H1 (cell line): ENCODE data around the gene CNFN. TPM values are rescaled to one million over a fixed set of nuclear protein-coding genes. Genes with fewer than 3 reads are reported as not detected.

ENCODE experiments used
- CTCF ChIA-PET: fragments of 300-600 bp; sonication (Branson Sonifier 250); formaldehyde crosslinking; loops from one replicate; lab custom pipeline; 2021; ENCODE audit not compliant: partially characterized antibody; lab: Charles Lee
- POLR2A ChIA-PET: fragments of 300-600 bp; sonication (Branson Sonifier 250); formaldehyde crosslinking; loops from one replicate; lab custom pipeline; 2021; ENCODE audit warnings: inconsistent platforms; ENCODE audit not compliant: partially characterized antibody; lab: Charles Lee
- DNase-seq, 2 experiments: peaks; one replicate each; pipeline versions ENCODE4 v3.0.0 to v3.0.0-alpha.2; 2010 to 2022; ENCODE audit warnings: low spot score in 2 of 2, low read depth in 1 of 2, mixed read lengths in 1 of 2
- FAIRE-seq: peaks from 2 replicates; lab custom pipeline; 2011; peaks lifted over from hg19 to GRCh38; lab: Jason Lieb, UNC
- H2AFZ ChIP-seq: 2 replicates; pipeline ENCODE4 v1.8.1; 2012; ENCODE audit warnings: low read length, inconsistent platforms
- H2AK5ac ChIP-seq: 2 replicates; pipeline ENCODE4 v1.6.1; 2013; ENCODE audit warnings: low read depth, low read length
- H2BK120ac ChIP-seq: replicated peaks from 2 replicates; pipeline ENCODE3; 2013; ENCODE audit warnings: low read depth, low read length, inconsistent platforms
- H2BK12ac ChIP-seq: 2 replicates; pipeline ENCODE4 v1.6.1; 2013; ENCODE audit warnings: low read depth, low read length
- H2BK15ac ChIP-seq: 2 replicates; pipeline ENCODE4 v1.6.1; 2013; ENCODE audit warnings: low read length
- H2BK20ac ChIP-seq: 2 replicates; pipeline ENCODE4 v1.6.1; 2013; ENCODE audit warnings: low read length
- H2BK5ac ChIP-seq: 2 replicates; pipeline ENCODE4 v1.6.1; 2013; ENCODE audit warnings: low read depth, low read length
- H3K14ac ChIP-seq: 2 replicates; pipeline ENCODE4 v1.6.1; 2013; ENCODE audit warnings: inconsistent platforms; ENCODE audit not compliant: insufficient read length
- H3K18ac ChIP-seq: 2 replicates; pipeline ENCODE4 v1.6.1; 2013; ENCODE audit warnings: low read length; ENCODE audit errors: extremely low read depth
- H3K23ac ChIP-seq: 2 replicates; pipeline ENCODE4 v1.6.1; 2013; ENCODE audit warnings: inconsistent platforms; ENCODE audit not compliant: insufficient read length
- H3K23me2 ChIP-seq: 2 replicates; pipeline ENCODE4 v1.6.1; 2013; ENCODE audit warnings: low read depth, low read length
- H3K27ac ChIP-seq: 2 replicates; pipeline ENCODE4 v1.6.1; 2011; ENCODE audit warnings: low read depth, low read length, inconsistent platforms
- H3K27me3 ChIP-seq, 4 experiments: replicated peaks in 1 of 4; 1 replicate in 1 of 4; 2 replicates in 3 of 4; pipeline versions ENCODE4 v1.6.1 to v1.8.1; 2011 to 2013; ENCODE audit warnings: low read length in 3 of 4, mild to moderate bottlenecking in 3 of 4, inconsistent platforms in 2 of 4, mixed read lengths in 2 of 4, moderate library complexity in 1 of 4; ENCODE audit not compliant: control insufficient read depth in 3 of 4, insufficient read depth in 3 of 4; ENCODE audit errors: extremely low read depth in 1 of 4
- H3K36me3 ChIP-seq, 4 experiments: 2 replicates each; pipeline versions ENCODE4 v1.6.1 to v1.8.1; 2011 to 2013; ENCODE audit warnings: mild to moderate bottlenecking in 4 of 4, low read length in 3 of 4, moderate library complexity in 2 of 4, control low read depth in 1 of 4, inconsistent platforms in 1 of 4; ENCODE audit not compliant: insufficient read depth in 4 of 4, control insufficient read depth in 2 of 4
- H3K4ac ChIP-seq: replicated peaks from 2 replicates; pipeline ENCODE3; 2013; ENCODE audit warnings: low read length, low read depth, mixed read lengths, inconsistent platforms; ENCODE audit not compliant: insufficient read length
- H3K4me1 ChIP-seq, 4 experiments: replicated peaks in 1 of 4; 1 replicate in 1 of 4; 2 replicates in 3 of 4; pipeline versions ENCODE4 v1.6.1 to v1.8.1; 2011 to 2013; ENCODE audit warnings: low read length in 3 of 4, inconsistent platforms in 2 of 4, mixed read lengths in 1 of 4; ENCODE audit not compliant: insufficient read depth in 4 of 4, control insufficient read depth in 3 of 4
- H3K4me2 ChIP-seq, 2 experiments: 2 replicates each; pipeline versions ENCODE4 v1.6.1 to v1.8.1; 2011 to 2013; ENCODE audit warnings: low read depth in 2 of 2, low read length in 2 of 2, control low read depth in 1 of 2, inconsistent platforms in 1 of 2, mild to moderate bottlenecking in 1 of 2; ENCODE audit not compliant: insufficient read depth in 1 of 2
- H3K4me3 ChIP-seq, 4 experiments: fragments of 200-600, 300-600 bp in 1 of 4; sonication (generic), shearing (Covaris generic), sonication (Bioruptor Twin) in 1 of 4; 2 replicates each; pipeline versions ENCODE4 v1.5.1 to v1.8.1; 2011 to 2016; ENCODE audit warnings: low read length in 4 of 4, low read depth in 3 of 4, control low read depth in 2 of 4, inconsistent platforms in 2 of 4, mild to moderate bottlenecking in 2 of 4, mixed read lengths in 1 of 4, moderate library complexity in 1 of 4; ENCODE audit not compliant: insufficient read depth in 2 of 4; ENCODE audit errors: extremely low read depth in 1 of 4
- H3K56ac ChIP-seq: replicated peaks from 2 replicates; pipeline ENCODE3; 2013; ENCODE audit warnings: low read depth, mild to moderate bottlenecking, mixed read lengths, low read length, inconsistent platforms; ENCODE audit not compliant: insufficient read length
- H3K79me1 ChIP-seq: 2 replicates; pipeline ENCODE4 v1.6.1; 2013; ENCODE audit warnings: low read depth, low read length, control low read depth
- H3K79me2 ChIP-seq, 2 experiments: 2 replicates each; pipeline versions ENCODE4 v1.6.1 to v1.8.1; 2012 to 2013; ENCODE audit warnings: low read length in 2 of 2, mild to moderate bottlenecking in 2 of 2, inconsistent platforms in 1 of 2; ENCODE audit not compliant: insufficient read depth in 2 of 2, control insufficient read depth in 1 of 2
- H3K9ac ChIP-seq, 4 experiments: replicated peaks in 1 of 4; 1 replicate in 1 of 4; 2 replicates in 3 of 4; pipeline versions ENCODE4 v1.6.1 to v1.8.1; 2011 to 2013; ENCODE audit warnings: low read depth in 3 of 4, low read length in 3 of 4, control low read depth in 2 of 4, mild to moderate bottlenecking in 2 of 4, moderate library complexity in 2 of 4, inconsistent platforms in 1 of 4; ENCODE audit errors: extremely low read depth in 1 of 4
- H3K9me3 ChIP-seq, 2 experiments: 2 replicates each; pipeline versions ENCODE4 v1.6.1 to v1.8.1; 2012 to 2013; ENCODE audit warnings: mild to moderate bottlenecking in 2 of 2, moderate library complexity in 2 of 2, control low read depth in 1 of 2, inconsistent platforms in 1 of 2, low read depth in 1 of 2, low read length in 1 of 2, mixed read lengths in 1 of 2; ENCODE audit not compliant: insufficient read depth in 2 of 2
- H4K20me1 ChIP-seq, 2 experiments: replicated peaks in 1 of 2; 2 replicates each; pipeline versions ENCODE3 to v1.8.1; 2011 to 2013; ENCODE audit warnings: inconsistent platforms in 2 of 2, low read length in 2 of 2, mild to moderate bottlenecking in 1 of 2; ENCODE audit not compliant: insufficient read depth in 2 of 2, control insufficient read depth in 1 of 2
- H4K5ac ChIP-seq: 2 replicates; pipeline ENCODE4 v1.6.1; 2013; ENCODE audit warnings: low read length, low read depth, mixed read lengths, inconsistent platforms; ENCODE audit not compliant: insufficient read length
- H4K8ac ChIP-seq: 2 replicates; pipeline ENCODE4 v1.8.0; 2013; ENCODE audit warnings: mild to moderate bottlenecking, moderate library complexity, low read length, inconsistent platforms; ENCODE audit not compliant: insufficient read depth; ENCODE audit errors: extremely low read depth
- H4K91ac ChIP-seq: replicated peaks from 2 replicates; pipeline ENCODE3; 2013; ENCODE audit warnings: low read length, mixed read lengths, inconsistent platforms; ENCODE audit not compliant: insufficient read length
- ASH2L ChIP-seq: fragments of 200-600, 300-600 bp; sonication (generic); IDR thresholded peaks from one replicate; pipeline ENCODE4 v1.7.1; 2017; ENCODE audit warnings: low read length
- ATF2 ChIP-seq: IDR thresholded peaks from 2 replicates; pipeline ENCODE4 v1.6.1; 2012; ENCODE audit warnings: low read length, inconsistent platforms
- FOSL1 ChIP-seq: IDR thresholded peaks from 2 replicates; pipeline ENCODE4 v1.6.1; 2011; ENCODE audit warnings: mild to moderate bottlenecking, low read depth, low read length, moderate library complexity; ENCODE audit not compliant: insufficient read depth
- JUND ChIP-seq: IDR thresholded peaks from 2 replicates; pipeline ENCODE4 v1.6.1; 2011; ENCODE audit warnings: mild to moderate bottlenecking, improper control_type of control experiment, low read length
- KDM1A ChIP-seq: fragments of 200-600, 300-600 bp; sonication (generic); IDR thresholded peaks from 2 replicates; pipeline ENCODE4 v1.7.1; 2016; ENCODE audit warnings: mild to moderate bottlenecking, low read length, borderline replicate concordance
- POU5F1 ChIP-seq: IDR thresholded peaks from 2 replicates; pipeline ENCODE4 v1.6.1; 2011; ENCODE audit warnings: low read depth, mild to moderate bottlenecking, low read length, moderate library complexity
- RXRA ChIP-seq: IDR thresholded peaks from 2 replicates; pipeline ENCODE4 v1.6.1; 2011; ENCODE audit warnings: low read depth, mild to moderate bottlenecking, low read length, moderate library complexity; ENCODE audit not compliant: insufficient read depth
- SIRT6 ChIP-seq: IDR thresholded peaks from one replicate; pipeline ENCODE4 v1.7.1; 2012; ENCODE audit warnings: low read length, inconsistent platforms
- TBP ChIP-seq: IDR thresholded peaks from 2 replicates; pipeline ENCODE4 v1.6.1; 2011; ENCODE audit warnings: low read depth, low read length, improper control_type of control experiment
- TCF12 ChIP-seq: IDR thresholded peaks from 2 replicates; pipeline ENCODE4 v1.6.1; 2011; ENCODE audit warnings: low read depth, mild to moderate bottlenecking, low read length
- WGBS, 2 experiments: shearing (Covaris generic) in 1 of 2; methylation state at CpG; one replicate each; pipeline versions ENCODE4 v1.1.6 to v1.1.7; 2013 to 2015; ENCODE audit warnings: low lambda C conversion rate in 2 of 2, mixed read lengths in 2 of 2, inconsistent platforms in 1 of 2, low coverage in 1 of 2, missing lambda C conversion rate in 1 of 2; ENCODE audit not compliant: insufficient replicate concordance in 2 of 2, insufficient coverage in 1 of 2, insufficient read length in 1 of 2; ENCODE audit errors: extremely low coverage in 1 of 2, missing lambda C conversion rate in 1 of 2; 5-methylcytosine and 5-hydroxymethylcytosine counted together
- polyA plus RNA-seq, 7 experiments: library from polyadenylated mRNA; depleted of rRNA in 3 of 7; stranded (reverse) in 5 of 7; unstranded in 2 of 7; fragments of >200 nt in 5 of 7; fragments of 200-250 nt in 2 of 7; gene quantifications; 1 replicate in 5 of 7; 2 replicates in 1 of 7; 4 replicates in 1 of 7; pipeline versions ENCODE4 v1.2.1 to v1.2.3, GENCODE V29; 2011 to 2013; ENCODE audit warnings: missing spikeins in 2 of 7, mixed read lengths in 2 of 7
- total RNA-seq: library from RNA; stranded (reverse); fragmentation: NEBNext Ultra II Directional; extraction: Animal tissue kit (Norgen Biotek cat#: 25700); gene quantifications from 2 replicates; pipeline ENCODE4 v1.2.1, GENCODE V29; 2021

Gene CNFN
- total and polyA plus RNA-seq, 2 of the 8 experiments (the other 6 are each of a cell fraction or from before 2014, with no cell fraction given) = 8.9 to 31.5 TPM

- Histone ChIP-seq H3K9ac (no peak overlapping the region), H3K23ac (no peak overlapping the region), H4K5ac (no peak overlapping the region), H3K4me2 (peak overlapping the region in 1 of 2 experiments; percentile 21; a peak in 1 of 4 replicates), H3K56ac (no peak overlapping the region), H2AK5ac (0 out of 2 replicates have a peak overlapping the region, but pooled peaks have one; percentile 65), H3K4ac (no peak overlapping the region), H3K79me1 (no peaks in the 10 kb centered on the region), H3K4me1 (peaks cover 0 to 12% (median 4%) of the 10 kb centered on the region in 4 experiments; a peak in 5 of 7 replicates), H2BK15ac (peak overlapping the region; percentile 95; the same call in 1 of the 2 replicates), H3K36me3 (no peaks in the 10 kb centered on the region), H2BK120ac (no peak overlapping the region), H3K18ac (no peak overlapping the region; the same call in 1 of the 2 replicates), H2AFZ (no peak overlapping the region), H4K20me1 (no peaks in the 10 kb centered on the region), H3K79me2 (no peaks in the 10 kb centered on the region), H2BK12ac (peak overlapping the region; percentile 60; the same call in 1 of the 2 replicates), H4K8ac (no peak overlapping the region; the same call in 1 of the 2 replicates), H4K91ac (peak overlapping the region; percentile 5), H3K27me3 (peaks cover 0 to 10% (median 5%) of the 10 kb centered on the region in 4 experiments; a peak in 4 of 7 replicates), H3K27ac (no peak overlapping the region), H3K23me2 (no peaks in the 10 kb centered on the region), H3K4me3 (no peak overlapping the region), H3K9me3 (no peaks in the 10 kb centered on the region), H2BK5ac (no peak overlapping the region), H3K14ac (no peak overlapping the region), H2BK20ac (0 out of 2 replicates have a peak overlapping the region, but pooled peaks have one; percentile 72)
- no peak for DNase-seq
- WGBS, 2 experiments = 85% methylated on average over 15 of the region's 20 CpGs; no CpG with 5 or more reads in 1 of the 2 experiments
- no peak for FAIRE-seq
- POLR2A ChIA-PET = interaction anchor here (0.6 to 6.7 kb wide), 4 partner anchors 10 to 307 kb away, joined by 3 to 47 read pairs (median 3); no protein-coding TSS in a partner anchor
- CTCF ChIA-PET = interaction anchor here (0.6 to 1.4 kb wide), 6 partner anchors 12 to 509 kb away, joined by 3 to 4 read pairs (median 3); no protein-coding TSS in a partner anchor
- TF ChIP-seq TCF12 (no peak), TBP (no peak), ATF2 (no peak), SIRT6 (no peak), JUND (no peak), ASH2L (no peak), RXRA (no peak), KDM1A (no peak), FOSL1 (no peak), POU5F1 (no peak)
Measured at GRCh38 chr19:42388851-42389489, 1.1 kb downstream of the CNFN start.
